SHP77 treated with DMSO at 0.1 percent for 48 hours (cell line): ENCODE measurements around the gene ATXN7.

ENCODE experiments used
- DNase-seq: peaks from one replicate; lab custom pipeline; 2025; lab: John Stamatoyannopoulos, UW

ATXN7 gene

GRCh38 chr3:63986146-63986545 lies 122.5 kb downstream of the ATXN7 start:
- DNase-seq, result no peak

GRCh38 chr3:63986831-63987230 lies 123.2 kb downstream of the ATXN7 start:
- DNase-seq, result no peak

- DNase-seq, result no peak
Observed at GRCh38 chr3:63988943-63989342, 125.3 kb downstream of the ATXN7 start.

- no peak for DNase-seq
Observed at GRCh38 chr3:63990204-63990603, 126.5 kb downstream of the ATXN7 start.

- DNase-seq, result no peak
Observed at GRCh38 chr3:63990733-63991132, 127.1 kb downstream of the ATXN7 start.

GRCh38 chr3:63991666-63992065 lies 128.0 kb downstream of the ATXN7 start:
- no peak for DNase-seq

GRCh38 chr3:63992516-63993209 lies 129.0 kb downstream of the ATXN7 start:
- no peak for DNase-seq

- DNase-seq, result no peak
Observed at GRCh38 chr3:63993653-63994079, 130.0 kb downstream of the ATXN7 start.

GRCh38 chr3:63995086-63995485 lies 131.4 kb downstream of the ATXN7 start:
- DNase-seq, result no peak

GRCh38 chr3:63998852-63999754 lies 135.4 kb downstream of the ATXN7 start:
- no peak for DNase-seq

GRCh38 chr3:64000453-64001055 lies 136.9 kb downstream of the ATXN7 start:
- no peak for DNase-seq

GRCh38 chr3:64002233-64002632 lies 138.6 kb downstream of the ATXN7 start:
- DNase-seq, result no peak

- no peak for DNase-seq
Observed at GRCh38 chr3:64003589-64003988, 139.9 kb downstream of the ATXN7 start.

GRCh38 chr3:64008017-64008416 lies 144.3 kb downstream of the ATXN7 start:
- no peak for DNase-seq

- no peak for DNase-seq
Observed at GRCh38 chr3:64008487-64009351, 145.1 kb downstream of the ATXN7 start.

- no peak for DNase-seq
Observed at GRCh38 chr3:64009528-64009927, 145.9 kb downstream of the ATXN7 start.

- DNase-seq, result no peak
Observed at GRCh38 chr3:64010199-64010598, 146.5 kb downstream of the ATXN7 start.

- DNase-seq, result no peak
Observed at GRCh38 chr3:64011685-64012084, 148.0 kb downstream of the ATXN7 start.

- no peak for DNase-seq
Observed at GRCh38 chr3:64016941-64017620, 153.4 kb downstream of the ATXN7 start.

GRCh38 chr3:64019271-64019670 lies 155.6 kb downstream of the ATXN7 start:
- no peak for DNase-seq

- DNase-seq, result no peak
Observed at GRCh38 chr3:64019879-64020278, 156.2 kb downstream of the ATXN7 start.
